Stimulated activated effector memory CD8-positive, alpha-beta T cell treated with anti-CD3 and anti-CD28 coated beads, Interleukin-12 subunit alpha, Interleukin-12 subunit beta, amount 100 ng/mL, for 72 hours (primary cell): ENCODE measurements around the gene PDE11A.

Source experiments
- ATAC-seq: fragments of 150-1000 bp; cut with Tn5 transposase; 2 replicates; pipeline ENCODE4 v1.10.0; 2021
- DNase-seq, 2 donors: peaks; one replicate each; pipeline ENCODE4 v3.0.0; 2021 to 2022; ENCODE audit warnings: low spot score in 2 of 2
- H3K27ac Mint-ChIP-seq: one replicate; pipeline ENCODE4 v1.8.0; 2022; ENCODE audit warnings: mild to moderate bottlenecking, mixed read lengths
- H3K36me3 Mint-ChIP-seq: one replicate; pipeline ENCODE4 v1.8.0; 2022; ENCODE audit warnings: mild to moderate bottlenecking, mixed read lengths
- H3K4me1 Mint-ChIP-seq: one replicate; pipeline ENCODE4 v1.8.0; 2022; ENCODE audit warnings: mixed read lengths
- H3K4me3 Mint-ChIP-seq: one replicate; pipeline ENCODE4 v1.8.0; 2022; ENCODE audit warnings: mild to moderate bottlenecking, mixed read lengths
- H3K9me3 Mint-ChIP-seq: one replicate; pipeline ENCODE4 v1.8.0; 2022; ENCODE audit warnings: mixed read lengths

PDE11A gene

DNA sequence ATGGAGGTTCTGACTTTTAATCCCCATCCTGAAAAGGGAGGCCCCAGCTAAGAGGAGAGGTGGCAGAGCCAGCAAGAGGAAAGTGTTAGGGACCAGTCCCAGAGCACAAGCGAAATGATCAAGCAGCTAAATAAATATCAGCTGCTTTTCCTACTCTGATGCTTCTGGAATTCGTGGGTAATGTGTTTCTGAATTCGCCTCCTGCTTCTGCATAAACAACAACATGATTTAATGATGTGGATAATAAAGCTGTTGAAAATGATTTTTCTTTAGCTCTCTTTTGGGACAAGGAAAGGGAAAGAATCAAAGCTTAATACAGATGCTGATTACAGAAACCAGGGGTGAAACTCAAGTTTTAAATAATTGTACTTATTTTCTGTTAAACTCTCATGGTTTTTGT, 329.7 kb downstream of the PDE11A start:
- H3K4me1 Mint-ChIP-seq, result no peaks in the 10 kb centered on the region
- DNase-seq, result no peak
- no peak for ATAC-seq
- no peaks in the 10 kb centered on the region for H3K36me3 Mint-ChIP-seq
- H3K27ac Mint-ChIP-seq, result no peak overlapping the region
- H3K4me3 Mint-ChIP-seq, result no peak overlapping the region
- no peaks in the 10 kb centered on the region for H3K9me3 Mint-ChIP-seq

DNA sequence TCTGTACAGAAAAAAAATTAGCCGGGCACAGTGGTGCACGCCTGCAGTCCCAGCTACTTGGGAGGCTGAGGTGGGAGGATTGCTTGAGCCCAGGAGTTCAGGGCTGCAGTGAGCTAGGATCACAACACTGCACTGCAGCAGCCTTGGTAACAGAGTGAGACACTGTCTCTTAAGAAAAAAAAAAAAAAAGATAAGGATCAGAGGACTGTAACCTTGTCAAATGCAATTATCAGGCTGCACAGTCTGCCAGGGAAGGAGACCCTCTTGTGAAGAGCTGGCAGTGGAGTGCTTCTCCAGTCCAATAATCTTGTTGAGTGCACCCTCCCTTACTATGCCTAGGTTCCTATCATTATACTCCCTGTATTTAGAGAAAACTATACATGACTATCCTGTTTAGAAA, 330.7 kb downstream of the PDE11A start:
- Mint-ChIP-seq H3K4me3 (no peak overlapping the region), H3K27ac (no peak overlapping the region), H3K9me3 (no peaks in the 10 kb centered on the region), H3K36me3 (no peaks in the 10 kb centered on the region), H3K4me1 (no peaks in the 10 kb centered on the region)
- DNase-seq (no peak), ATAC-seq (no peak)

DNA sequence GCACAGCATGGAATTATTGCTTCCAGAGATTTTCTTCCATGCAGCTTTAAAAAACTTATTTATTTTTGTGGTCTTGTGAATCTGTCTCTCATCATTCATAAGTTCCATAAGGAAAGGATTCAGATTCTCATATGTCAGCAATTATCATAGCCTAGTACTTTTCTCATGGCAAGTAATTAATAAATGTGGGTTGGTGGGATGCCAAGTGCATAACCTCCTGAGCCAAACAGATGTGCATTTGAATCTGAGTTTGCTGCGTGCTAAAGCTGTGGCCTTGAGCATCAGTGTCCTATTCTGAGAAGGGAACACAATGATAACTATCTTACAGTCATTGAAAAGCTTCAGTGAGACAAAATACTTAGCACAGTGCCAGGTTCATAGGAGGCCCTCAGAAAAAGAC, 331.9 kb downstream of the PDE11A start:
- ATAC-seq (no peak), DNase-seq (no peak)
- H3K9me3 Mint-ChIP-seq, result no peaks in the 10 kb centered on the region
- no peak overlapping the region for H3K27ac Mint-ChIP-seq
- H3K4me3 Mint-ChIP-seq, result no peak overlapping the region
- H3K36me3 Mint-ChIP-seq, result no peaks in the 10 kb centered on the region
- no peaks in the 10 kb centered on the region for H3K4me1 Mint-ChIP-seq

DNA sequence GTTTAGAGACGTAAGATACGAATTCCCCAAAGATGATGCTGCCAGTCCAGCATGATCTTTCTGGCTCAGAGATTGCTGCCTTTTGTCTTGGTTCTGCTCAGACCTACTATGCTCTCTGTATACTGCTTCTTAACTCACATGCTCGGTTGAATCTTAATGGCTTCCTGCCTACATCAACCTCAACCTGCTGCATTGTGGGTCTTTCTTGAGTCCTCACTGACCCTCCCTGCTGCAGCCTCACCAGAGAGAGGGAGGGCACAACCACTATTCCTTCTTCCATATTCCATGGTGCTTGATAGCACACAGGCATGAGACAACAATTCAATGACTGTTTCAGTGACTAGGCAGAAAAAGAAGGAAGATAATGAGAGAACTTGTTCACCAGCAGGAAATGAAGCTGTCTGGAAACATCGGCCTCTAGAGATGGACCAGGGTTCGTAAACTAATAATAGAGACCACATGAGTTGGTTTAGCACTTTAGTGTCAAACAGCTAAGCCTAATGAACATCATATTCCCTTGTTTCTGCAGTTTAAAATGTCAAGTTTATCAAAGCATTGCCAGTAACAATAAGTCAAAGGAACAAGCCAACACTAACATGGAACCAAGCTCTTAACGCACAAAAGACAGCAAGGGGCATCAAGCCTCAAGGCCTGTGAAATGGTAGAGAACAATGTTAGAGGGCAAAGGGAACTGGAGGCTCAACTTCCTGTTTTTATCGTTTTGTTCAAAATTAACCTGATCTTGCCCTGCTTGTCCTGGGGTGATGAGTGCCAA, 333.9 kb downstream of the PDE11A start:
- ATAC-seq, result no peak
- H3K27ac Mint-ChIP-seq, result no peak overlapping the region
- no peak overlapping the region for H3K4me3 Mint-ChIP-seq
- H3K4me1 Mint-ChIP-seq, result no peaks in the 10 kb centered on the region
- no peaks in the 10 kb centered on the region for H3K36me3 Mint-ChIP-seq
- DNase-seq, result no peak
- no peaks in the 10 kb centered on the region for H3K9me3 Mint-ChIP-seq

DNA sequence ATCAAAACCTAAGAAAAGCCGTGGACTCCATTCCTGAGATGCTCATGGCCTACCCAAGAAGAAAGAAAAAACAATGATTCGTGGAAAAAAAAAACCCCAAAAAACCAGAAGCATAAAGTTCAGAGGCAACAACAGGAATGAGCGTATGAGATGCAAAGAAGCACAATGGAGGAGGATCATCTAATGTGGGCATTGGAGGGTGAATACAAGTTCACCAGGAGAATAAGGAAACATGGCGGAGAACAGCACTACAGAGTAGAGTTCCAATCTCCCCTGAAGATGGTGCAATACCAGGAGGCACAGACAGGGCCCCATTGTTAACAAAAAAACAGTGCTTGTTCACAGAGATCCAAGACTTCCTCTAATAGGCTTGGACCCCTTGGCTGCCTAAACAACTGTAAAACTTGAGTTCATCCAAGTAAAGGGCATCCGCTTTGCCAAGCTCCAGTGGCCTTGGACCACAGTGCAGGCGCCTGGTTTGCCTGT, 337.2 kb downstream of the PDE11A start:
- DNase-seq, result no peak
- ATAC-seq, result no peak
- Mint-ChIP-seq H3K36me3 (no peaks in the 10 kb centered on the region), H3K4me3 (no peak overlapping the region), H3K9me3 (no peaks in the 10 kb centered on the region), H3K27ac (no peak overlapping the region), H3K4me1 (no peaks in the 10 kb centered on the region)

DNA sequence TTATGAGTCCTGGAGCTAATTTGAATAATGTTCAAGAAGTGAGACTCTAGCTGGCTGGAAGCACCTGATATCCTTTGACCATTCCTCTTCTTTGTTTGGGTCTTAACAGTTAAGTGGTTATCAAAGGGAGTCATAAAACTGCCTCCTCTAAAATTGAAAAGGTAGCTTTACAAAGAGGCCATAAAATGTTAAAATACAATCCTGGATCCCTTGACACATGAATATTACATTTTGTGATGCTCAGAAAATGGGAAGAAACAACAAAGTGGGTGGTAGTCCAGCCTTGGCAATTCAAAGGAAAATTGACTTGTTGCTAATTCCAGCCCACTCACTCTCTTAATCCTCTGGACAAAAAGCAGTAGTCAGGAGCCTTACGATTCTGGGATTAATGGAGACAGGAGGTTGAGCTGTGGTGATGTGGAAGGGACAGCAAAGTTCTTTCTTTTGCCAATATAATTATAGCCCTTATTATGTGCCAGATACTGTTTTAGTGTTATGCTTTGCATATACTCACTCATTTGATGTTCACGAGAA, 339.2 kb downstream of the PDE11A start:
- no peaks in the 10 kb centered on the region for H3K4me1 Mint-ChIP-seq
- no peak overlapping the region for H3K4me3 Mint-ChIP-seq
- DNase-seq (no peak), ATAC-seq (no peak)
- no peaks in the 10 kb centered on the region for H3K36me3 Mint-ChIP-seq
- H3K9me3 Mint-ChIP-seq, result no peaks in the 10 kb centered on the region
- no peak overlapping the region for H3K27ac Mint-ChIP-seq

DNA sequence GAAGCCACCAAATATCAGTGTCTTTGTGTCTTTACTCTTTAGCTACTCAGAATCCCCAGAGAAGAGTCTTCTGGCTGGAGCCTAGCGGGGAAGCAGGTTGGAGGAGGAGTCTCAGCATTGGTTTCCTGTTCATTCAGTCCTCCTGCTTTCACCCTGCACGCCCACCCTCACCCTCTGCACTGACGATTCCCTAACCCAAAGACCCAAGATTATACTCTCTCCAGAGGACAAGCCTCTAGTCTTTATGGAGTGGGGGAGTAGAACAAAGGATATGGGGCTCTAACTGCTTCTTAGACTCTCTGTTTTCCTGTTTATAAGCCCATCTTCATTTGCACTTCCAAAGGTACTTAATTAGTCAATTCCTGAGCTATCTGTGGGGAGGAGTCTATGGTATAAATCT, 341.2 kb downstream of the PDE11A start:
- ATAC-seq, result no peak
- Mint-ChIP-seq H3K4me3 (no peak overlapping the region), H3K4me1 (no peaks in the 10 kb centered on the region), H3K27ac (no peak overlapping the region), H3K36me3 (no peaks in the 10 kb centered on the region), H3K9me3 (no peaks in the 10 kb centered on the region)
- no peak for DNase-seq

DNA sequence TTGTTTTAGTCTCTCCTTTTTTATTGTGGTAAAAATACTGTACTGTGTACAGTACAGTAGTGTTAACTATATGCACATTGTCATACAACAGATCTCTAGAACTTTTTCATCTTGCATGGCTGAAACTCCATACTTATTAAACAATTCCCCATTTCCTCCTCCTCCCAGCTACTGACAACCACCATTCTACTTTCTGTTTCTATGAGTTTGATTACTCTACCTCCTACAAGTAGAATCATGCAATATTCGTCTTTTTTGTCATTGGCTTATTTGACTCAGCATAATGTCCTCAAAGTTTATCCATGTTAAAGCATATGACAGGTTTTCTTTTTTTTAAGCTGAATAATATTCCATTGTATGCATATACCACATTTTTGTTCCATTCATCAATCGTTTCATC, 341.8 kb downstream of the PDE11A start:
- no peak overlapping the region for H3K4me3 Mint-ChIP-seq
- H3K36me3 Mint-ChIP-seq, result no peaks in the 10 kb centered on the region
- ATAC-seq, result no peak
- H3K4me1 Mint-ChIP-seq, result no peaks in the 10 kb centered on the region
- H3K9me3 Mint-ChIP-seq, result no peaks in the 10 kb centered on the region
- H3K27ac Mint-ChIP-seq, result no peak overlapping the region
- no peak for DNase-seq

DNA sequence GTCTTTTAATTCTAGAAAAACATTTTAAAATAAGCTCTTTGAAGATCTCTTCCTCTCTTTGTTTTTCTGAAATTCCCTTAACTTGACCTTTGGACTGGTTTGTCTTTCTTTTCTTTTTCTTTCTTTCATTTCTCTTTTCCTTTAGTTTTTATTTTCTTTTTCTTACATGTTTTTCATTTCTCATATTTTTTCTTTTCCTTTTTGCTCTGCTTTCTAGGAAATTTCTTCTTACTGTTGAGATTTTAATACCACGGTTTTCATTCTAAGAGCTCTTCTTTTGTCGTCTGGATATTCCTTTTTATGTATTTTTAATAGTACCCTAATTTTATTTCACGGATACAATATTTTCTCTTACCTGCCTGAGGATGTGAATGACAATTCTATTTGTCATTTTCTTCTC, 342.2 kb downstream of the PDE11A start:
- DNase-seq (no peak), ATAC-seq (no peak)
- Mint-ChIP-seq H3K4me3 (no peak overlapping the region), H3K4me1 (no peaks in the 10 kb centered on the region), H3K36me3 (no peaks in the 10 kb centered on the region), H3K27ac (no peak overlapping the region), H3K9me3 (no peaks in the 10 kb centered on the region)

DNA sequence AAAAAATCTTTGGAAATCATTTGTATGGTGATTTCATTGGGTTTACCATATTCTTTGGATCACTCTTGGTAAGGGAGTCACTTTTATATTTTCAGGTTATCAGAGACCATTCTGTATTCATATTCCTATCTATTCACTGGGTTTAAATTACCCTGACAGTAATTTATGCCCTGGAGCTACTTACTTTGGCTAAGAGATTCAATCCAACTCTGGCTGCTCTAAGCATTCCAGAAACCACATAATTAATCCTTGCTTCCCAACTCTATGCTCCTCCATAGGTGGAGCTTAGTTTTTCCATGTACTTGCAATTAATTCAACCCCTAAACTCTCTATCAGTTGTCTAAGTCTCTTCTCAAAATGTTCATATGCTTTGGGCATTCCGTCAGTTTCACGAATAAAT, 343.7 kb downstream of the PDE11A start:
- no peak for ATAC-seq
- no peaks in the 10 kb centered on the region for H3K36me3 Mint-ChIP-seq
- no peaks in the 10 kb centered on the region for H3K4me1 Mint-ChIP-seq
- no peak for DNase-seq
- H3K4me3 Mint-ChIP-seq, result no peak overlapping the region
- no peak overlapping the region for H3K27ac Mint-ChIP-seq
- H3K9me3 Mint-ChIP-seq, result no peaks in the 10 kb centered on the region

DNA sequence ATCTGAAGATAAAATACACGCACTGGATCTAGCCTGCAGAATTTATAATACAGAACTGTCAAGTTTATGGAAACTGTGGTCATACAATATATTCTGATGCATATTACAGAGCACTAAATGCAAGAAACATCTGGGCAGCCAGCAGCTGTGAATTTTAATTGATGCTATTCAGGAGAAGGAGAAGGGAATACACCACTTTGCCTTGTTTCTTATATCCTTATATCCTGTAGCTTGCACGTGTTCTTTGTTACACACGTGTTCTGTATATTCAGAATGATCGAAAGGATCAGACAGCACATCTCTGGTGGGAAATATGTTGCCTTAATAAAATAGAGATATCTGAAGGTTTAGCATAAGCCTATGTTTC, 344.2 kb downstream of the PDE11A start:
- Mint-ChIP-seq H3K27ac (no peak overlapping the region), H3K4me1 (no peaks in the 10 kb centered on the region)

DNA sequence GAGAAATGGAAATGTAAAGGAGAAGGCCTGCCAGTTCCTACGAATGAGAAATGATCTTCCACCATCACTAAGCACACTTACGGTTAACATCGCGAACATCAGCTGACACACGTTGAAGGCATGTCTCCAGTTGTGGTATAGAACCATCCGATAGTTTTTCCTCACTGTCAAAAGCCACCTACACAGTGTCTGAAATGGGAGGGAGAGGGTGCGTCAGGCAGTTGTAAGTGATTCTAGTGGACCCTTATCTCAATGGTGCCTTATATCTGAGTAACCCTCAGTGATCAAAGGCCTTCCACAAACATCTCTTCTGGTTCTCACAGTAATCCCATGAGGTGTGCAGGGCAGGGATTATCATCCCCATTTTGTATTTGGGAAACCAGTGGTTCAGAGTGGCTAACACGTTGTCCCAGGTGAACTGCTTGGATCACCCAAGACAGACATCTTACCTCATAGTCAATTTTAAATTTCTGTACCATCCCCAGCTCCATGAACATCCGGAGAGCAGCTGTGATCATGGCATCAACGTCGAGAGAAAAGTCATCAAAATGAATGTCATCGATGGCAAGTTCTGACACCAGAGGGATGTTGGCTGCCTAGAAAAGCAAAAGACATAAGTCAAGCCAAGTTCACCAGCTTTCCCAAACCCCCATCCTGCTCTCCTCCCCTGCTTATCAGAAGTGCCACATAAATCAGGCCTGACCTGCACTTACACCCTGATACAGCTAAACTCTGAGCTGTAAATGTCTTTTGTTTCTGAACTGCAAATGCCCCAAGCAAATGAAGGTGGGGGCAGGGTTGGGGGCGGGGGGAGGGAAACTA, 344.8 kb downstream of the PDE11A start:
- Mint-ChIP-seq H3K36me3 (no peaks in the 10 kb centered on the region), H3K4me3 (no peak overlapping the region), H3K9me3 (no peaks in the 10 kb centered on the region), H3K4me1 (no peaks in the 10 kb centered on the region), H3K27ac (no peak overlapping the region)
- DNase-seq, result no peak
- no peak for ATAC-seq

More for the DNA sequence above, 344.2 kb downstream of the PDE11A start:
- ATAC-seq, result no peak
- Mint-ChIP-seq H3K9me3 (no peaks in the 10 kb centered on the region), H3K36me3 (no peaks in the 10 kb centered on the region), H3K4me3 (no peak overlapping the region)
- no peak for DNase-seq

DNA sequence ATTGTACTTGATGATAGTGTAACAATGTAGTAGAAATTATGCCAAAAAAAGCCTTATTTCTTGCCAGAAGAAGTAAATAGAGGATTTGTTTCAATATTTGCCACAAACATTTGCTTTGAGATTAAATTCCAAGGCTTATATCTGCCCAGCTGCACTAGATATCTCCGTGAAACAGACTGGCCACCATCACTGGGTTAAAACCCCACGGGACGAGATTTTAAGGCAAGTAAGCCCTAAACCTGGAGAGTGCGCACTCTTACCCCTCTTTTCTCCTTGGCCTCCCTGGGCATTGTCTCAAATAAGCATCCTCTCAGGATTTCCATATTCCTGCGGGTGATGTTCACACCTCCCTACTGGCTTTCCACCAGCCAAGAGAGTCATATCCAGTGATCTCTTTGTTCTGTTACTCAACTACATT, 345.6 kb downstream of the PDE11A start:
- no peak for DNase-seq
- Mint-ChIP-seq H3K4me1 (no peaks in the 10 kb centered on the region), H3K9me3 (no peaks in the 10 kb centered on the region), H3K27ac (no peak overlapping the region), H3K36me3 (no peaks in the 10 kb centered on the region), H3K4me3 (no peak overlapping the region)
- no peak for ATAC-seq

DNA sequence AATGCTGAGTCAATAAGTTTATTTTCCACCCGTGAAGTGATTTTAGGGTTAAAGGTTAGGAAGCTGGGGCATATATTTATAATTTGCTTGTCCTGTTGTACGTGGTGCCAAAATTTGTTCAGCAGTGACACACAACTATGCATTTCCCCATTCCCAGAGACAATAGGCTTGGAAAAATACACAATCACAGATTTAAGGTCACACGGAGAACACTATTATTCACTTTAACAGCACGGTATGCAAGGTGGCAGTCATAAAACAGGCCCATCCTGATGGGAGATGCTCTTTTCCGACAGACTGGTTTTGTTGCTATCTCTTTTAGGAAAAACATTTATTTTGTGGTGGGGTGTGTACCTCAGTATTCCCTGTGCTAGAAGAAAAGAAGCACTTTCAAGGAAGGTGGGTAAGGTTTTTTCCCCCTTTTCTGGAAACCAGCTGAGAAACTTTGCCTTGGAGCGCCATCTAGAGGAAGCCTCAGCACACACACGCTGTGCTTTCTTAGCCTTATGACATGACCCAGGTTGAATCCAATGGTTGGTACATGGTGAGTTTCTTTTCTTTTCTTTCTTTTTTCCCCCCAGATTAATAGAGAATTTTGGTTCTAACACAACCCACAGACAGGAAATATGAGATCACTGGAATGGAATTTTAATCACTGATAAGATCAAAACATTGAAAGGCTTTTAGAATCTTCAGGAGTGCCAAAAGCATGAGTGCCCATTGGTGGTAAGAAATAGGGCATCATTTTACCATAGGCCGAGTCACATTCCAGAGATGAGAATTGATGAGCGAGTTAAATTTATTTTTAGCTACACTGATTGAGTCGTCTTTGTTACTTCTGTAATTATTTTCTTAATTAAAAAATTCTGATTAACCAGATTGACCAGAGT, 347.9 kb downstream of the PDE11A start:
- ATAC-seq (peak; percentile 56), DNase-seq (peak; percentile 22 to 70)
- Mint-ChIP-seq H3K4me1 (no peaks in the 10 kb centered on the region), H3K9me3 (no peaks in the 10 kb centered on the region), H3K36me3 (no peaks in the 10 kb centered on the region), H3K4me3 (no peak overlapping the region), H3K27ac (no peak overlapping the region)

DNA sequence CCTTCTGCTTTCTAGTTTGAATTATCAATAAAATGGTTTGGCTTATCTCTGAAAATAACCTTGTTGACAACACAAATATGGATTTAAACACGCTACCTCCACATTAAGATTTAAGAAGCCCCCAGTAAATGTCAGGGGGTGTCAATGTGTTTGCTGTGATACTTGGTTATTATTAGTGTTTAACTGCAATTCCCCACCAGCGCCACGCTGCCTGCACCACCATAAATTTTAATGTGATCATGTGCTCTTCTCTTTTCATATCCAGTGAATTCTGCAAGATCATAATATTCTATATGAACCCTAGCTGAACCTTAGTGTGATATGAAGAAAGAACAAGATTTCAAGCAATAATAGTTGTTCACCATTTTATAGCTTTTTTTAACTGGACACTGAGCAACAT, 349.3 kb downstream of the PDE11A start:
- ATAC-seq (no peak), DNase-seq (no peak)
- Mint-ChIP-seq H3K9me3 (no peaks in the 10 kb centered on the region), H3K27ac (no peak overlapping the region), H3K4me3 (no peak overlapping the region), H3K4me1 (no peaks in the 10 kb centered on the region), H3K36me3 (no peaks in the 10 kb centered on the region)
